ENCODE measurements around the gene PPM1E. TPM values are rescaled to one million over a fixed set of nuclear protein-coding genes. Genes with fewer than 3 reads are reported as not detected.
A peak's percentile ranks its signal among the peaks of the same experiment; 100 is the strongest.

The PPM1E gene
- total RNA-seq, 2 experiments from 2014 or later, result 0.19 to 0.40 TPM

GRCh38 chr17:58974354-58974753 lies 218.7 kb downstream of the PPM1E start:
- Histone ChIP-seq H3K4me3 (ENCODE audit: low read depth, low read length, poor library complexity, severe bottlenecking) (no peak overlapping the region), H2AFZ (ENCODE audit: low read length) (no peak overlapping the region; the same call in 1 of the 2 replicates), H3K27ac (ENCODE audit: low read depth, low read length, poor library complexity, severe bottlenecking) (no peak overlapping the region), H3K79me2 (ENCODE audit: insufficient read depth, low read depth, low read length) (no peaks in the 10 kb centered on the region), H4K20me1 (ENCODE audit: insufficient read depth, low read length) (no peaks in the 10 kb centered on the region), H3K36me3 (ENCODE audit: insufficient read depth, low read length) (no peaks in the 10 kb centered on the region), H3K9me3 (ENCODE audit: low read length) (no peaks in the 10 kb centered on the region), H3K9me2 (ENCODE audit: insufficient read depth, low read length) (no peaks in the 10 kb centered on the region), H3K4me2 (ENCODE audit: low read length) (peak overlapping the region; percentile 37), H3K4me1 (ENCODE audit: insufficient read depth, low read length, poor library complexity, severe bottlenecking) (peaks cover 10% of the 10 kb centered on the region)
- TF ChIP-seq CTCF (conservative IDR thresholded peaks at IDR 0.05; ENCODE audit: low read length) (no peak), EZH2phosphoT487 (IDR thresholded peaks at IDR 0.05; ENCODE audit: borderline replicate concordance, low read depth, low read length) (no peak)
- intact Hi-C loops (cut with micrococcal nuclease; ENCODE audit: unreplicated experiment), result no loop called here
- CTCF ChIA-PET (ENCODE audit: unreplicated experiment), result no interaction called here
- POLR2A ChIA-PET, result interaction anchor here (0.6 to 1.0 kb wide), 2 partner anchors 21 to 173 kb away, joined by 3 read pairs; no protein-coding TSS in a partner anchor
- DNase-seq (ENCODE audit: low spot score), result no peak
- no TSS peak for BruUV-seq (replicated peaks)

- H3K9me3 ChIP-seq (ENCODE audit: low read length), result no peaks in the 10 kb centered on the region
- no peaks in the 10 kb centered on the region for H4K20me1 ChIP-seq (ENCODE audit: insufficient read depth, low read length)
- H3K79me2 ChIP-seq (ENCODE audit: insufficient read depth, low read depth, low read length), result no peaks in the 10 kb centered on the region
- no peak overlapping the region for H3K4me3 ChIP-seq (ENCODE audit: low read depth, low read length, poor library complexity, severe bottlenecking)
- POLR2A ChIA-PET, result interaction anchor here (0.7 kb wide), 1 partner anchor 18 kb away, joined by 3 read pairs; no protein-coding TSS in a partner anchor
- no peaks in the 10 kb centered on the region for H3K9me2 ChIP-seq (ENCODE audit: insufficient read depth, low read length)
- no TSS peak for BruUV-seq (replicated peaks)
- CTCF ChIA-PET (ENCODE audit: unreplicated experiment), result no interaction called here
- TF ChIP-seq EZH2phosphoT487 (IDR thresholded peaks at IDR 0.05; ENCODE audit: borderline replicate concordance, low read depth, low read length), result no peak
- TF ChIP-seq CTCF (conservative IDR thresholded peaks at IDR 0.05; ENCODE audit: low read length), result no peak
- DNase-seq (ENCODE audit: low spot score), result no peak
- H3K36me3 ChIP-seq (ENCODE audit: insufficient read depth, low read length), result no peaks in the 10 kb centered on the region
- H2AFZ ChIP-seq (ENCODE audit: low read length), result no peak overlapping the region
- no peak overlapping the region for H3K4me2 ChIP-seq (ENCODE audit: low read length)
- intact Hi-C loops (cut with micrococcal nuclease; ENCODE audit: unreplicated experiment), result no loop called here
- no peak overlapping the region for H3K27ac ChIP-seq (ENCODE audit: low read depth, low read length, poor library complexity, severe bottlenecking)
- H3K4me1 ChIP-seq (ENCODE audit: insufficient read depth, low read length, poor library complexity, severe bottlenecking), result peaks cover 10% of the 10 kb centered on the region
These were observed 220.9 kb downstream of the PPM1E start for GRCh38 chr17:58976541-58976940.

GRCh38 chr17:58980706-58981481 lies 225.2 kb downstream of the PPM1E start:
- CTCF ChIA-PET (ENCODE audit: unreplicated experiment), result no interaction called here

More at GRCh38 chr17:58980706-58981481, 225.2 kb downstream of the PPM1E start:
- POLR2A ChIA-PET, result no interaction called here
- H3K36me3 ChIP-seq (ENCODE audit: insufficient read depth, low read length), result no peaks in the 10 kb centered on the region
- no peak overlapping the region for H3K4me2 ChIP-seq (ENCODE audit: low read length)
- no peak for TF ChIP-seq EZH2phosphoT487 (IDR thresholded peaks at IDR 0.05; ENCODE audit: borderline replicate concordance, low read depth, low read length)
- TF ChIP-seq CTCF (conservative IDR thresholded peaks at IDR 0.05; ENCODE audit: low read length), result no peak
- intact Hi-C loops (cut with micrococcal nuclease; ENCODE audit: unreplicated experiment), result no loop called here
- H3K4me1 ChIP-seq (ENCODE audit: insufficient read depth, low read length, poor library complexity, severe bottlenecking), result no peaks in the 10 kb centered on the region
- H3K79me2 ChIP-seq (ENCODE audit: insufficient read depth, low read depth, low read length), result no peaks in the 10 kb centered on the region
- no peak overlapping the region for H3K27ac ChIP-seq (ENCODE audit: low read depth, low read length, poor library complexity, severe bottlenecking)
- no TSS peak for BruUV-seq (replicated peaks)
- H4K20me1 ChIP-seq (ENCODE audit: insufficient read depth, low read length), result no peaks in the 10 kb centered on the region
- H3K9me3 ChIP-seq (ENCODE audit: low read length), result no peaks in the 10 kb centered on the region
- H2AFZ ChIP-seq (ENCODE audit: low read length), result no peak overlapping the region
- no peak for DNase-seq (ENCODE audit: low spot score)
- H3K4me3 ChIP-seq (ENCODE audit: low read depth, low read length, poor library complexity, severe bottlenecking), result no peak overlapping the region
- H3K9me2 ChIP-seq (ENCODE audit: insufficient read depth, low read length), result no peaks in the 10 kb centered on the region
